Loucy (cell line): ENCODE results near the gene ZSCAN30.

Experiments
- EZH2phosphoT487 ChIP-seq: fragments of 200-600 bp; IDR thresholded peaks from 2 replicates; pipeline ENCODE4 v1.6.1; 2018; ENCODE audit warnings: antibody characterized with exemption, mild to moderate bottlenecking, moderate library complexity, borderline replicate concordance
- TF ChIP-seq, protein P1 (sequence below): fragments of 200-600 bp; sonication (generic); conservative IDR thresholded peaks from 2 replicates; pipeline ENCODE4 v1.5.1; 2014; ENCODE audit warnings: mild to moderate bottlenecking, antibody characterized with exemption, low read length

DNA sequence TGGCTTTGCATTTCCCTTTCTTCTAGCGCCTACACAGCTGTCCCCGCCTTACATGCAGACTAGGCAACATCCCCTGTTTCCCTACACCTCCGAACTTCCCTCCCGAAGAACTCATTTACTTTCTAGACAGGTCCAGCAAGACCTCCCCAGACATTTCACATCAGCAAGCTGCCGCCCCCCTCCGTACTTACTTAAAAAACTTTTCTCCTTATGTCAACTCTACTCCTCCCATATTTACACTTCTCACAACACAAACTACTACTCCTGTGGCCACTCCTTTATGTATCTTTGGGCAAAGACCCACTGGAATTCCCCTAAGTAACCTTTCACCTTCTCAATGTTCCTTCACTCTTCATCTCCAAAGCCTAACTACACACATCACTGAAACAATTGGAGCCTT, 69.6 kb downstream of the ZSCAN30 start:
- TF ChIP-seq, protein P1, sequence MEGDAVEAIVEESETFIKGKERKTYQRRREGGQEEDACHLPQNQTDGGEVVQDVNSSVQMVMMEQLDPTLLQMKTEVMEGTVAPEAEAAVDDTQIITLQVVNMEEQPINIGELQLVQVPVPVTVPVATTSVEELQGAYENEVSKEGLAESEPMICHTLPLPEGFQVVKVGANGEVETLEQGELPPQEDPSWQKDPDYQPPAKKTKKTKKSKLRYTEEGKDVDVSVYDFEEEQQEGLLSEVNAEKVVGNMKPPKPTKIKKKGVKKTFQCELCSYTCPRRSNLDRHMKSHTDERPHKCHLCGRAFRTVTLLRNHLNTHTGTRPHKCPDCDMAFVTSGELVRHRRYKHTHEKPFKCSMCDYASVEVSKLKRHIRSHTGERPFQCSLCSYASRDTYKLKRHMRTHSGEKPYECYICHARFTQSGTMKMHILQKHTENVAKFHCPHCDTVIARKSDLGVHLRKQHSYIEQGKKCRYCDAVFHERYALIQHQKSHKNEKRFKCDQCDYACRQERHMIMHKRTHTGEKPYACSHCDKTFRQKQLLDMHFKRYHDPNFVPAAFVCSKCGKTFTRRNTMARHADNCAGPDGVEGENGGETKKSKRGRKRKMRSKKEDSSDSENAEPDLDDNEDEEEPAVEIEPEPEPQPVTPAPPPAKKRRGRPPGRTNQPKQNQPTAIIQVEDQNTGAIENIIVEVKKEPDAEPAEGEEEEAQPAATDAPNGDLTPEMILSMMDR, result no peak
- no peak for TF ChIP-seq EZH2phosphoT487
